Kidney capillary endothelial cell (primary cell): ENCODE results near the gene CSMD2.
A peak's percentile ranks its signal among the peaks of the same experiment; 100 is the strongest.

Experiments
- DNase-seq: peaks from one replicate; pipeline ENCODE4 v3.0.0-alpha.2; 2018; ENCODE audit warnings: low spot score

The CSMD2 gene

DNA sequence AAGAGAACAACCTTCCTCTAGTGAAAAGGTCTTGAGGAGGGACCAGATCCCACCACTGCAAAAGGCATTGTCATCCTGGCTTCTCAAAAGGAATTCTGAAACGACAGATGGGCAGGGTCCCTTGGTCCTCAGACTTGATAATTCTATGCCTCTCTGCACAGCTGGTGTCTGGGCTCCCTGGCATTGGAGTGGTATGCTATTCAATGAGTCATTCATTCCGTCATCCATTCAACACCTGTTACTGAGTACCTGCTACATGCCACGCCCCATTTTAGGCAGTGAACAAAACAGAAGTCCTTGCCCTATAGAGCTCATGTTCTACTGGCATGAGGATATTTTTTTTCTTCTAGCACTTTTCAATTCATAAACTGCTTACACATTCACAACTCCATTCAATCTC is 347.0 kb downstream of the CSMD2 start:
- DNase-seq = no peak

DNA sequence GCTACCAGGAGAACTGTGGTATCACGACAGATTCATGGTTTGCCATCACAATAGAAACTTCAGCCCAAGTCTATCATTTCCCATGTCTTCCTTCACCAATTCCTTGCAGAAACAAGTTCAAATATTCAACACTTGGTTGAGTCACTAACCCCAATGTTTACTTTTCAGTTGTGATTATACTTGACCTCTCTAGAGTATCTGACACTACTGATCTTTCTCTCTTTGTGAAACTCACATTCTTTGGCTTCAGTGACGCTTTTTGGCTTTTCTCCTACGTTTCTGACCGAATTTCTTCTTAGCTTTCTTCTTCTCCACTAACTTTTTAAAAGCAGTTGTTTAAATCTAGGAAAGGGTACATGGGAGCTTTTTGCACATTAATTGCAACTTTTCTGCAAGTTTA is 350.0 kb downstream of the CSMD2 start:
- DNase-seq = no peak

GRCh38 chr1:33814166-33814565 is 350.9 kb downstream of the CSMD2 start:
- no peak for DNase-seq

GRCh38 chr1:33810571-33810970 is 354.5 kb downstream of the CSMD2 start:
- no peak for DNase-seq

- no peak for DNase-seq
Measured at GRCh38 chr1:33805988-33806387, 359.0 kb downstream of the CSMD2 start.

DNA sequence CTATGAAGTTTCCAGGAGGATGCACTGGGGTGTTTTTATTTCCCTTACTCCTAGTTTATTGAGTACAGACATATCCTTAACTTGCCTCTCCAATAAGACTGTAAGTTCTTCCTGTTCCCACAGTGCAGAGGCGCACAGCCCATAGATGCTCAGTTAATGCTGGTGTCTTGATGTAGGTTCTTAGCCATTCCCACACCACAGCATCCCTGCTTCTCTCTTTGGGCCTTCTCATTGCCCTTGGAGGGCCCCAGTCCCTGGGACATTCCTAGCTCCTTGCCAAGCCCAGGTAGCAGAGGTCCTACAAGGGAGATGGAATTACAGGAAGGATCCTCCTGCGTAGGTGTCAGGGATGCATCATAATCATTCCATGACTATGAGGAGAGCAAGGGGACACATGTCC is 362.8 kb downstream of the CSMD2 start:
- no peak for DNase-seq

- no peak for DNase-seq
Measured at GRCh38 chr1:33797849-33798248, 367.2 kb downstream of the CSMD2 start.

DNA sequence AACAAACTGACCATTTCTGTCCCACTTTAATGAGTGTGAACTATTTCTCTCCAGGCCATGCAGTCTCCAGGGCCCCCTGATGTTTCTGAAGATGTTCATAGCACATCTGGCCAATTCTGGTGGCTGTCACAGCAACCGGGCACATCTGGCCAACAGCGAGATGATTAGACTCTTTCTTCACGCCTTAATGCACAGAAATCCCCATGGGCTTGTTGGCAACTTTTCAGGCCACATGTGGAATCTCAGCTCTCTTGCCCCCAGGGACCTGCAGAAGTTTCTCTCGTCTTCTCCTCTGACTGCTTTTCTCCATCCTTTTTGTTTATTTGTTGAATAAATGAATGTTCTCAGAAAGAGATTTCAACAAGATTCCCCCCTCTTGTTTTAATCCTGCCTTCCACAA is 372.4 kb downstream of the CSMD2 start:
- no peak for DNase-seq

- DNase-seq = no peak
Measured at GRCh38 chr1:33792216-33792615, 372.8 kb downstream of the CSMD2 start.

DNA sequence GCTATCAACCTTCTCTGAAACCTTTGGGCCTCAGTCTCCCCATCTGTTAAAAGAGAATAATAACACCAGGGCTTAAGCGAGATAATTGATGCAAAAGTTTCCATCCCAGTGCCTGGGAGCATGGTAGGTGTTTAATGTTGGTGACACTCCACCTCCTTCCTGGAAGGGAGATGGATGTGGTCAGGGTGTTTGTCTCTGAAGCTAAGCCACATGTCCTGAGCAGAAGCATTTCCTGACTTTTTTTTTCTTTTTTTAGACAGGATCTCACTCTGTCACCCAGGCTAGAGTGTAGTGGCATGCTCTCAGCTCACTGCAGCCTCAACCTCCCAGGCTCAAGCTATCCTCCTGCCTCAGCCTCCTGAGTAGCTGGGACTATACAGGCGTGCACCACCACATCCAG is 373.8 kb downstream of the CSMD2 start:
- DNase-seq = no peak

DNA sequence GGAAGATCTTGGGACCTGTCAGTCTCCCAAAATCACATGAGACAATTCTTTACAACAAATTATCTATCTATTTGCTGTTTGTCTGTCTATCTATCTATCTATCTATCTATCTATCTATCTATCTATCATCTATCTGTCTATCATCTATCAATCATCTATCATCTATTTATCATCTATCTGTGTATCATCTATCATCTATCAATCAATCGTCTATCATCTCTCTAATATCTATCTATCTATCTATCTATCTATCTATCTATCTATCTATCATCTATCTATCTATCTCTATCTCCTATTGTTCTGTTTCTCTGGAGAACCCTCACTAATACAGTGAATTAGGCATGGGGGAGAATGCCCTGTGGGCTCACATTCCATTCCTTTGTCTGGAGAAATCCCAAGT is 374.5 kb downstream of the CSMD2 start:
- DNase-seq = no peak

DNA sequence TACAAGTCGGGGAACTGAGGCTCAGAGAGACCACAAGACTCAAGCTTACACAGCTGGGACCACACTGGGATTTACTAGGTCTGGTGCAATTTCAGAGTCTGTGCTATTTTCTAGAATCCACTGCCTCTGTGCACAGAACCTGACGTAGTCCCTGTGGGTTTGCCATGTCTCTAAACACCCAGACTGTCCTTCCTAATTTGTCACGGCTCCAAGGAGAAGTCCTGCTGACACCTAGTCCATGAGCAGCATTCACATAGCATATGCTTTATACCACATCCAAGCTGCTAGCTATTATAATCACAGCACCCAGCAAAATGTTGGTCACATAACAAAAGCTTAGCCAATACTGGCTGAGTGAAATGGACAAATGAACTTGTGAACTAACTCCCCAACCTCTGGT is 380.2 kb downstream of the CSMD2 start:
- no peak for DNase-seq

GRCh38 chr1:33782776-33783175 is 382.3 kb downstream of the CSMD2 start:
- no peak for DNase-seq

GRCh38 chr1:33781652-33782051 is 383.4 kb downstream of the CSMD2 start:
- DNase-seq = no peak

- no peak for DNase-seq
Measured at GRCh38 chr1:33777337-33777736, 387.7 kb downstream of the CSMD2 start.

DNA sequence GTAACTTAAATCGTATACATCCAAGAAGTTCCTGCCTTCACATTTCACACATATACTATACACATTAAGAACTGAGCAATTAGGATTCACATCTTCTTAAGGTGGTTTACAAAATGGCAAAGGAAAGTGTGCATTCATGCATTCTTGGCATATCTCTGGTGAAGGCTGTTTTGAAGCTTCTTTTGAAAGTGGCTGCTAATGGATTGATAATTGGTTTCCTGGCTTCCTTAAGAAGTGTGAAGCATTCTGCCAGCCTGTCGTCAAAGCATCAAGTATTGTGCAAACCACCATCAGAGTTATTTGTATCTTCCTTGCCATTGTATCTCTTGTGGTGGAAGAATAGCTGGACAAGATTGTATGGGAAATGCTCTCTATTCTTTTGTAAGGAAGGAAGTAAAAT is 396.2 kb downstream of the CSMD2 start:
- DNase-seq = no peak

DNA sequence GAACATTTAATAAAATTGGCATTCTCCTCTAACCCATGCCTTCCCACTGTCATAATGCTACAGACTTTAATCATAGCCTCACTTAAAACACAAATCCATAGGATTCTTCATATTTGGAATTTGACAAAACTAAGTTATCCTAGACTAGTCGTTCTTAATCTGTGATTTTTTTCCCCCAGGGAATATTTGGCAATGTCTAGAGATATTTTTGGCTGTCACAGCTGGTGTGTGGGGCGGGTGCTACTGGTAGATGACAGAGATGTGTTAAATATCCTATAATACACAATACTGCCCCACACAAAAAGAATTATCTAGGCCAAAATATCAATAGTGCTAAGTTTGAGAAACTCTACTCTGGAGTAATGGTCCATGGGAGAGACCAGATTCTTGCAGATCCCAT is 396.9 kb downstream of the CSMD2 start:
- DNase-seq = no peak

- no peak for DNase-seq
Measured at GRCh38 chr1:33764149-33764548, 400.9 kb downstream of the CSMD2 start.

DNA sequence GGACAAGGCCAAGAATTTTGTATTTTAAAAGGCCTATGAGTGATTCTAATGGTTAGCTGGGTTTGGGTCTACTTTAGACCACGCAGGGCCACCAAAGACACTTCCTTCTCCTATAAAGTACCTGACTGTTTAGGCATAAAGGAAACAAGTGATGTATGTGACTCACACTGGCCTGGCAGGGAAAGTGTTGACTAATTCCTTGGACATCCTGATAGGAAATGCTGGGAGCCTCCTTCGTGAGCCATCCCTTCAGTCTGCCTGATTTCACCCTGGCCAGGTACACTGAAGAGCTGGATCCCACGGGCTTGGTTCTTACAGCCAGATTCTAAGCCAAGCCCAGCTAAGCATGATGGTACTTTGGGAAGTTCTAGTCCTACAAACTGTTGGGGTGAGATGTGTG is 401.6 kb downstream of the CSMD2 start:
- peak; percentile 73 for DNase-seq

GRCh38 chr1:33762962-33763361 is 402.1 kb downstream of the CSMD2 start:
- peak; percentile 10 for DNase-seq

GRCh38 chr1:33762109-33762830 is 402.8 kb downstream of the CSMD2 start:
- no peak for DNase-seq

GRCh38 chr1:33758698-33759097 is 406.3 kb downstream of the CSMD2 start:
- no peak for DNase-seq

DNA sequence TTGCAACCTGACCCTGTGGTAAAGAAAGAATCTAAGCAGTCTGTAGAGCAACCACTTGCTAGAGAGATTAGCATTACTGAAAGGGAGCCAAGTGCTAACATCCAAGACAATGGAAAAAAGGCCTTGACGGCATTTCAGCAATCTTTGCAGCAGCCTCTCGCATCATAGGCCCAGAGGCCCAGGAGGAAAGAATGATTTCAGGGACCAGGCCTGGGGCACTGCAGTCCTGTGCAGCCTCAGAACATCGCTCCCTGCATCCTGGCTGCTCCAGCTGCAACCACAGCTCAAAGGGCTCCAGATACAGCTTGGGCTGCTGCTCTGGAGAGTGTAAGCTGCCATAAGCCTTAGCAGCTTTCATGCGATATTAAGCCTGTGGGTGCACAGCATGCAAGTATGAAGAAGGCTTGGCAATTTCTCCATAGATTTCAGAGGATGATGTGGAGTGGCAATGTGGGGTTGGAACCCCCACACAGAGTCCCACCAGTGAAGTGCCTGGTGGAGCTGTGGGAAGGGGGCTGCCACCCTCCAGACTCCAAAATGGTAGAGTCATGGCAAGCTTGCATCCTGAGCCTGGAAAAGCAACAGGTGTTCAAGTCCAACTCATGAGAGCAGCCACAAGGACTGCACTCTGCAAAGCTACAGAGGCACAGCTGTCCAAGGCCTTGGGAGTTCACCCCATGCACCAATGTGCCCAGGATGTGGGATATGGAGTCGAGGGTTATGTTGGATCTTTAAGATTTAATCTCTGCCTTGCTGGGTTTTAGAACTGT is 411.8 kb downstream of the CSMD2 start:
- DNase-seq = no peak

DNA sequence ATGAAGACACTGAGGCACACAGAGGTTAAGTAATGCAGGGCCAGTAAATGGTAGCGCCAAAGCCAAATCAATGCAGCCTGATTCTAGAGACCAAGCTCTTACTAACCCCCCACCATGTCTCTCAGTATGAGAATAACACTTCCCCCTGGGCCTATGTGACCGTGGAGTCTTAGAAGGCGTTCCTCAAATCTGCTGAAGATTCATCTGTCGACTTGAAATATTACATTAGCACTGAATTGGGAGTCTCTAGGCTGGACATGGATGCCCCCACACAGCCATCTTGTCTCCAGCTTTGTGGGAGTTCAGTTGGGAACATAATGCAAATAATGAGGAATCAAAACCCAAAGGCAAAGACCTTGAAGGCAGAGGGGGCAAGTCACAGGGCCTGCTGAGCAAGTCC is 419.1 kb downstream of the CSMD2 start:
- no peak for DNase-seq
